GM12878 (cell line): ENCODE data around the gene TLE3. TPM values are rescaled to one million over a fixed set of nuclear protein-coding genes. Genes with fewer than 3 reads are reported as not detected.

Source experiments
- ATAC-seq: fragments of 200-7000 bp; cut with Tn5 transposase; 3 replicates; pipeline ENCODE4 v1.9.1; 2020; ENCODE audit warnings: mild to moderate bottlenecking, moderate library complexity
- BruUV-seq: library from RNA; stranded (reverse); fragments of 400-500 nt; replicated peaks from 2 replicates; lab custom pipeline; 2021; lab: Mats Ljungman, UMichigan
- CTCF ChIA-PET: fragments of 300-600 bp; sonication (Branson Sonifier 250); formaldehyde crosslinking; extraction: SDS; loops from one replicate; lab custom pipeline; 2021; ENCODE audit warnings: inconsistent platforms; lab: Yijun Ruan, JAX
- POLR2A ChIA-PET: fragments of 350-600 bp; formaldehyde crosslinking; extraction: SDS; loops from one replicate; lab custom pipeline; 2021; ENCODE audit warnings: inconsistent platforms; lab: Charles Lee
- RAD21 ChIA-PET: fragments of 300-600 bp; sonication (Branson Sonifier 250); formaldehyde crosslinking; loops from one replicate; lab custom pipeline; 2023; ENCODE audit warnings: antibody characterized with exemption; ENCODE audit not compliant: unreplicated experiment; lab: Charles Lee
- SMC1A ChIA-PET: fragments of 300-600 bp; sonication (Branson Sonifier 250); formaldehyde crosslinking; loops from one replicate; lab custom pipeline; 2023; ENCODE audit not compliant: unreplicated experiment, uncharacterized antibody; lab: Charles Lee
- DNase-seq: peaks from one replicate; pipeline ENCODE4 v3.0.0-alpha.2; 2011; ENCODE audit warnings: low read depth, low spot score
- FAIRE-seq: peaks from 3 replicates; lab custom pipeline; 2011; peaks lifted over from hg19 to GRCh38; lab: Jason Lieb, UNC
- H2AFZ ChIP-seq: 2 replicates; pipeline ENCODE4 v1.6.0; 2011; ENCODE audit warnings: low read depth, low read length, control low read depth; ENCODE audit not compliant: control insufficient read depth
- H3K27ac ChIP-seq: 2 replicates; pipeline ENCODE4 v1.5.1; 2011; ENCODE audit warnings: control low read depth; ENCODE audit not compliant: control insufficient read depth, insufficient read depth
- H3K27me3 ChIP-seq, 2 experiments: replicated peaks in 1 of 2; 2 replicates each; pipeline versions ENCODE4 v1.6.0 to v1.6.1; 2011; ENCODE audit warnings: low read length in 1 of 2; ENCODE audit not compliant: control insufficient read depth in 2 of 2, insufficient read depth in 2 of 2
- H3K36me3 ChIP-seq, 2 experiments: 2 replicates each; pipeline ENCODE4 v1.5.1; 2011; ENCODE audit warnings: low read length in 1 of 2; ENCODE audit not compliant: control insufficient read depth in 2 of 2, insufficient read depth in 2 of 2
- H3K4me1 ChIP-seq: 2 replicates; pipeline ENCODE4 v1.6.1; 2011; ENCODE audit warnings: mild to moderate bottlenecking, low read length, moderate library complexity, mixed read lengths; ENCODE audit not compliant: control insufficient read depth, insufficient read depth
- H3K4me2 ChIP-seq: 2 replicates; pipeline ENCODE4 v1.6.0; 2011; ENCODE audit warnings: control low read depth; ENCODE audit not compliant: control insufficient read depth, insufficient read depth
- H3K4me3 ChIP-seq: fragments of 200-600 bp; sonication (generic); 2 replicates; pipeline ENCODE4 v1.5.1; 2016
- H3K79me2 ChIP-seq: 2 replicates; pipeline ENCODE4 v1.6.0; 2011; ENCODE audit warnings: low read length; ENCODE audit not compliant: control insufficient read depth, insufficient read depth
- H3K9ac ChIP-seq: 2 replicates; pipeline ENCODE4 v1.8.0; 2011; ENCODE audit warnings: low read length, control low read depth, mixed read lengths; ENCODE audit not compliant: control insufficient read depth, insufficient read depth
- H3K9me3 ChIP-seq: replicated peaks from 3 replicates; pipeline ENCODE4 v1.5.1; 2011; ENCODE audit warnings: mild to moderate bottlenecking, low read length; ENCODE audit not compliant: control insufficient read depth, insufficient read depth
- H4K20me1 ChIP-seq: 2 replicates; pipeline ENCODE4 v1.6.0; 2011; ENCODE audit not compliant: control insufficient read depth, insufficient read depth
- BCLAF1 ChIP-seq: fragments of 450-650 bp; IDR thresholded peaks from 2 replicates; pipeline ENCODE4 v1.6.1; 2017; ENCODE audit warnings: antibody characterized with exemption, mild to moderate bottlenecking, moderate library complexity
- CBX5 ChIP-seq: sonication (generic); IDR thresholded peaks from 2 replicates; pipeline ENCODE4 v1.6.1; 2016; ENCODE audit warnings: low read depth, moderate library complexity, mild to moderate bottlenecking, inconsistent platforms
- EED ChIP-seq: sonication (generic); IDR thresholded peaks from 2 replicates; pipeline ENCODE4 v1.6.1; 2016; ENCODE audit warnings: antibody characterized with exemption, low read depth
- EZH2 ChIP-seq: IDR thresholded peaks from 2 replicates; pipeline ENCODE4 v1.6.1; 2012; ENCODE audit warnings: low read depth, mild to moderate bottlenecking, control low read depth, inconsistent platforms, low read length, borderline replicate concordance; ENCODE audit not compliant: control insufficient read depth
- GABPA ChIP-seq: IDR thresholded peaks from 2 replicates; pipeline ENCODE4 v1.6.1; 2014; ENCODE audit warnings: antibody characterized with exemption, low read depth, mild to moderate bottlenecking, inconsistent platforms
- HCFC1 ChIP-seq: fragments of 150-350 bp; IDR thresholded peaks from 2 replicates; pipeline ENCODE4 v1.6.1; 2014; ENCODE audit warnings: low read length
- NRF1 ChIP-seq: conservative IDR thresholded peaks from 2 replicates; pipeline ENCODE4 v1.6.1; 2011; ENCODE audit warnings: mild to moderate bottlenecking, low read depth, low read length, improper control_type of control experiment
- RUNX3 ChIP-seq: IDR thresholded peaks from 2 replicates; pipeline ENCODE4 v1.6.1; 2012; ENCODE audit warnings: low read length, inconsistent platforms
- SP1 ChIP-seq: IDR thresholded peaks from one replicate; pipeline ENCODE4 v1.6.1; 2011; ENCODE audit warnings: low read depth, low read length
- SREBF2 ChIP-seq: IDR thresholded peaks from 2 replicates; pipeline ENCODE4 v1.6.1; 2012; ENCODE audit warnings: mild to moderate bottlenecking, low read length
- WRNIP1 ChIP-seq: IDR thresholded peaks from 2 replicates; pipeline ENCODE4 v1.6.1; 2011; ENCODE audit warnings: low read depth, low read length, improper control_type of control experiment, borderline replicate concordance
- ZBED1 ChIP-seq: IDR thresholded peaks from 2 replicates; pipeline ENCODE4 v1.6.1; 2016; ENCODE audit warnings: borderline replicate concordance
- WGBS: methylation state at CpG from one replicate; pipeline ENCODE4 v1.1.6; 2016; ENCODE audit warnings: low lambda C conversion rate; ENCODE audit not compliant: insufficient replicate concordance, insufficient coverage; ENCODE audit errors: missing lambda C conversion rate; 5-methylcytosine and 5-hydroxymethylcytosine counted together
- in situ Hi-C: fragments of 300-500 bp; cut with MboI; formaldehyde crosslinking; loops from 9 replicates; pipeline ENCODE4 v1.14.3; 2018; ENCODE audit warnings: mixed read lengths
- intact Hi-C: fragments of 100-400 bp; cut with micrococcal nuclease; formaldehyde crosslinking; loops from one replicate; pipeline ENCODE4 v1.14.2; 2022; ENCODE audit not compliant: unreplicated experiment
- polyA plus RNA-seq, 11 experiments: library from polyadenylated mRNA; depleted of rRNA in 4 of 11; unstranded in 6 of 11; stranded (reverse) in 5 of 11; fragments of >200 nt; fragmentation: Nextera tagmentation in 4 of 11; fragmentation: Illumina TruSeq in 1 of 11; extraction: Ambion mirVana in 4 of 11; extraction: Trizol in 1 of 11; gene quantifications; 1 replicate in 1 of 11; 2 replicates in 10 of 11; pipeline versions ENCODE4 v1.2.1 to v1.2.3, GENCODE V29; 2011 to 2016; ENCODE audit warnings: inconsistent platforms in 2 of 11, missing spikeins in 2 of 11, low read depth in 1 of 11
- total RNA-seq, 4 experiments: library from RNA; depleted of rRNA in 3 of 4; stranded (reverse); fragments of >200 nt in 3 of 4; fragmentation: Illumina TruSeq in 1 of 4; extraction: Trizol in 1 of 4; gene quantifications; 2 replicates each; pipeline versions ENCODE4 v1.2.1 to v1.2.3, GENCODE V29; 2013 to 2021
- TF ChIP-seq, protein P1 (sequence below): fragments of 150-350 bp; IDR thresholded peaks from 2 replicates; pipeline ENCODE4 v1.6.1; 2016; ENCODE audit warnings: low read depth, low read length

TLE3 gene
- total and polyA plus RNA-seq, 10 of the 15 experiments (the other 5 are each of a cell fraction or from before 2014, with no cell fraction given): 1.2 to 65.5 (median 9.7) TPM

DNA sequence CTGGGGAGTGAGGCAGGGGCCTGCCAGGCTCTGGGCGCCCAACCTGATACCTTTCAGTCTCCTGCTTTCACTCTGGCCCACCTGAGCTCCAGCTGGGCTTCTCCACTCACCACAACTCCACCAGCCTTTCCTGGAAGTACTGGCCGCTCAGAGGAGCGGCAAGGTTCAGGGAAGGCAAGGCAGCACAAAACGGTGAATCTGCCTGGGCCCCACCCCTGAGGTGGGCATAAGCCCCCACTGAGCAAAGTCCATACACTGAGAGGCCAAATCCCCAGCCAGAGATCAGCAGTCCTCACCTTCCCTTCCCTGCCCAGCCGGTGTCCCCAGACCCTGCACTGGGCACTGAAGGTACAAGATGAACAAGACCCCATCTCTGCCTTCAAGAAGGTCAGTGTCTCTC is 70.7 kb downstream of the TLE3 start:
- no peak overlapping the region for H3K4me3 ChIP-seq
- no TSS peak for BruUV-seq
- H3K4me1 ChIP-seq: peaks cover 21% of the 10 kb centered on the region
- in situ Hi-C loops: no loop called here
- SMC1A ChIA-PET: interaction anchor here (1.0 kb wide), 1 partner anchor 8 kb away, joined by 3 read pairs; no protein-coding TSS in a partner anchor
- no peaks in the 10 kb centered on the region for H3K36me3 ChIP-seq
- no peak overlapping the region for H3K9ac ChIP-seq
- no peak for ATAC-seq
- WGBS: 79% methylated on average over 5 of the region's 5 CpGs
- H3K27me3 ChIP-seq: no peaks in the 10 kb centered on the region; a peak in 1 of 4 replicates
- POLR2A ChIA-PET: interaction anchor here (4.1 kb wide), 1 partner anchor 9 kb away, joined by 25 read pairs; no protein-coding TSS in a partner anchor
- no peak for TF ChIP-seq SREBF2
- TF ChIP-seq, protein P1, sequence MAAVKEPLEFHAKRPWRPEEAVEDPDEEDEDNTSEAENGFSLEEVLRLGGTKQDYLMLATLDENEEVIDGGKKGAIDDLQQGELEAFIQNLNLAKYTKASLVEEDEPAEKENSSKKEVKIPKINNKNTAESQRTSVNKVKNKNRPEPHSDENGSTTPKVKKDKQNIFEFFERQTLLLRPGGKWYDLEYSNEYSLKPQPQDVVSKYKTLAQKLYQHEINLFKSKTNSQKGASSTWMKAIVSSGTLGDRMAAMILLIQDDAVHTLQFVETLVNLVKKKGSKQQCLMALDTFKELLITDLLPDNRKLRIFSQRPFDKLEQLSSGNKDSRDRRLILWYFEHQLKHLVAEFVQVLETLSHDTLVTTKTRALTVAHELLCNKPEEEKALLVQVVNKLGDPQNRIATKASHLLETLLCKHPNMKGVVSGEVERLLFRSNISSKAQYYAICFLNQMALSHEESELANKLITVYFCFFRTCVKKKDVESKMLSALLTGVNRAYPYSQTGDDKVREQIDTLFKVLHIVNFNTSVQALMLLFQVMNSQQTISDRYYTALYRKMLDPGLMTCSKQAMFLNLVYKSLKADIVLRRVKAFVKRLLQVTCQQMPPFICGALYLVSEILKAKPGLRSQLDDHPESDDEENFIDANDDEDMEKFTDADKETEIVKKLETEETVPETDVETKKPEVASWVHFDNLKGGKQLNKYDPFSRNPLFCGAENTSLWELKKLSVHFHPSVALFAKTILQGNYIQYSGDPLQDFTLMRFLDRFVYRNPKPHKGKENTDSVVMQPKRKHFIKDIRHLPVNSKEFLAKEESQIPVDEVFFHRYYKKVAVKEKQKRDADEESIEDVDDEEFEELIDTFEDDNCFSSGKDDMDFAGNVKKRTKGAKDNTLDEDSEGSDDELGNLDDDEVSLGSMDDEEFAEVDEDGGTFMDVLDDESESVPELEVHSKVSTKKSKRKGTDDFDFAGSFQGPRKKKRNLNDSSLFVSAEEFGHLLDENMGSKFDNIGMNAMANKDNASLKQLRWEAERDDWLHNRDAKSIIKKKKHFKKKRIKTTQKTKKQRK: no peak
- no peak for TF ChIP-seq NRF1
- TF ChIP-seq SP1: no peak
- no peak for TF ChIP-seq HCFC1
- no peak for TF ChIP-seq EED
- TF ChIP-seq WRNIP1: no peak
- TF ChIP-seq RUNX3: no peak
- no peak for TF ChIP-seq CBX5
- TF ChIP-seq BCLAF1: no peak
- TF ChIP-seq EZH2: no peak
- no peak for TF ChIP-seq GABPA
- TF ChIP-seq ZBED1: no peak
- TF ChIP-seq, all 136 proteins: peak for 0
- DNase-seq (no peak), FAIRE-seq (no peak)
- Histone ChIP-seq H3K4me2 (no peak overlapping the region), H3K79me2 (no peaks in the 10 kb centered on the region), H3K27ac (no peak overlapping the region), H4K20me1 (no peaks in the 10 kb centered on the region), H3K9me3 (no peaks in the 10 kb centered on the region), H2AFZ (no peak overlapping the region)
- CTCF ChIA-PET: no interaction called here
- intact Hi-C loops: no loop called here
- RAD21 ChIA-PET: interaction anchor here (1.4 kb wide), 1 partner anchor 9 kb away, joined by 3 read pairs; no protein-coding TSS in a partner anchor
